SU-DHL-6 (cell line): ENCODE measurements around the gene KRTCAP2.

ENCODE experiments used
- H2AFZ ChIP-seq: fragments of 200-600 bp; sonication (generic); 2 replicates; pipeline ENCODE4 v1.6.1; 2014; ENCODE audit warnings: low read depth, mild to moderate bottlenecking, moderate library complexity, mixed read lengths, antibody characterized with exemption, low read length; ENCODE audit not compliant: severe bottlenecking
- H3F3A ChIP-seq: fragments of 200-600 bp; shearing (Covaris generic); 2 replicates; pipeline ENCODE4 v1.6.0; 2016; ENCODE audit warnings: antibody characterized with exemption, mild to moderate bottlenecking; ENCODE audit not compliant: insufficient read depth
- H3K27ac ChIP-seq: fragments of 200-600 bp; sonication (generic); 2 replicates; pipeline ENCODE4 v1.5.1; 2016; ENCODE audit warnings: low read depth, mild to moderate bottlenecking, low read length, moderate library complexity, mixed read lengths
- H3K27me3 ChIP-seq: fragments of 200-600 bp; sonication (generic), shearing (Covaris generic); 2 replicates; pipeline ENCODE4 v1.6.0; 2014; ENCODE audit warnings: mild to moderate bottlenecking, low read length
- H3K36me3 ChIP-seq: fragments of 200-600 bp; sonication (generic); 2 replicates; pipeline ENCODE4 v1.6.1; 2014; ENCODE audit warnings: mild to moderate bottlenecking, low read length, mixed read lengths
- H3K4me2 ChIP-seq: fragments of 300-600, 200-600 bp; shearing (Covaris generic), sonication (generic); 2 replicates; pipeline ENCODE4 v1.6.0; 2014; ENCODE audit warnings: low read length, low read depth, mild to moderate bottlenecking; ENCODE audit not compliant: poor library complexity, severe bottlenecking
- H3K4me3 ChIP-seq: fragments of 200-600 bp; sonication (generic); 2 replicates; pipeline ENCODE4 v1.5.1; 2014; ENCODE audit warnings: antibody characterized with exemption, low read length, mild to moderate bottlenecking, mixed read lengths; ENCODE audit not compliant: insufficient read depth, poor library complexity, severe bottlenecking
- H3K79me2 ChIP-seq: fragments of 200-600 bp; sonication (generic); 2 replicates; pipeline ENCODE4 v1.6.1; 2014; ENCODE audit warnings: mild to moderate bottlenecking, low read length, moderate library complexity; ENCODE audit not compliant: insufficient read depth
- H3K9ac ChIP-seq: fragments of 200-600 bp; sonication (generic); 2 replicates; pipeline ENCODE4 v1.7.0; 2014; ENCODE audit warnings: mild to moderate bottlenecking, low read length
- H3K9me2 ChIP-seq: fragments of 200-600 bp; sonication (generic); replicated peaks from 2 replicates; pipeline ENCODE4 v1.6.1; 2014; ENCODE audit warnings: low read length; ENCODE audit not compliant: insufficient read depth
- H3K9me3 ChIP-seq: fragments of 200-600 bp; sonication (generic); 2 replicates; pipeline ENCODE4 v1.6.1; 2014; ENCODE audit warnings: low read length, mixed read lengths; ENCODE audit not compliant: insufficient read depth
- H4K20me1 ChIP-seq: fragments of 200-600 bp; sonication (generic); 2 replicates; pipeline ENCODE4 v1.6.1; 2014; ENCODE audit warnings: low read depth, mild to moderate bottlenecking, antibody characterized with exemption, low read length, moderate library complexity, mixed read lengths
- CTCF ChIP-seq: fragments of 200-600 bp; sonication (generic); IDR thresholded peaks from one replicate; pipeline ENCODE4 v1.5.1; 2017; ENCODE audit warnings: antibody characterized with exemption, mild to moderate bottlenecking, low read length, moderate library complexity; ENCODE audit not compliant: insufficient read depth, poor library complexity, severe bottlenecking
- EZH2phosphoT487 ChIP-seq: fragments of 200-600 bp; sonication (generic), shearing (Covaris generic); conservative IDR thresholded peaks from 2 replicates; pipeline ENCODE4 v1.6.1; 2018; ENCODE audit warnings: mild to moderate bottlenecking, antibody characterized with exemption, low read length, moderate library complexity, mixed read lengths

KRTCAP2 gene

GRCh38 chr1:155205035-155205434, 31.9 kb upstream of the KRTCAP2 start:
- H3F3A ChIP-seq = peaks cover 12% of the 10 kb centered on the region
- H3K9me2 ChIP-seq = no peaks in the 10 kb centered on the region
- TF ChIP-seq EZH2phosphoT487 = no peak
- TF ChIP-seq CTCF = no peak
- no peaks in the 10 kb centered on the region for H3K27me3 ChIP-seq
- H3K4me2 ChIP-seq = no peak overlapping the region
- H3K9ac ChIP-seq = no peak overlapping the region
- H3K79me2 ChIP-seq = no peaks in the 10 kb centered on the region
- H2AFZ ChIP-seq = no peak overlapping the region
- H3K9me3 ChIP-seq = no peaks in the 10 kb centered on the region
- no peak overlapping the region for H3K27ac ChIP-seq
- no peaks in the 10 kb centered on the region for H4K20me1 ChIP-seq
- no peak overlapping the region for H3K4me3 ChIP-seq
- H3K36me3 ChIP-seq = no peaks in the 10 kb centered on the region

- H3K79me2 ChIP-seq = no peaks in the 10 kb centered on the region
- no peak overlapping the region for H2AFZ ChIP-seq
- no peaks in the 10 kb centered on the region for H3K27me3 ChIP-seq
- no peaks in the 10 kb centered on the region for H3K9me2 ChIP-seq
- no peaks in the 10 kb centered on the region for H3K36me3 ChIP-seq
- peaks cover 8% of the 10 kb centered on the region for H3F3A ChIP-seq
- H3K4me2 ChIP-seq = no peak overlapping the region
- H3K9me3 ChIP-seq = no peaks in the 10 kb centered on the region
- TF ChIP-seq EZH2phosphoT487 (no peak), CTCF (no peak)
- H3K9ac ChIP-seq = no peak overlapping the region
- H3K4me3 ChIP-seq = no peak overlapping the region
- no peak overlapping the region for H3K27ac ChIP-seq
- no peaks in the 10 kb centered on the region for H4K20me1 ChIP-seq
Measured at GRCh38 chr1:155202731-155203515, 29.8 kb upstream of the KRTCAP2 start.

- no peak for TF ChIP-seq EZH2phosphoT487
- no peak for TF ChIP-seq CTCF
- no peaks in the 10 kb centered on the region for H3K36me3 ChIP-seq
- H3K27me3 ChIP-seq = no peaks in the 10 kb centered on the region
- H3K9me3 ChIP-seq = no peaks in the 10 kb centered on the region
- no peaks in the 10 kb centered on the region for H3K79me2 ChIP-seq
- no peak overlapping the region for H3K4me3 ChIP-seq
- H3K4me2 ChIP-seq = no peak overlapping the region
- H3K9ac ChIP-seq = no peak overlapping the region
- H2AFZ ChIP-seq = no peak overlapping the region
- no peaks in the 10 kb centered on the region for H3K9me2 ChIP-seq
- no peaks in the 10 kb centered on the region for H4K20me1 ChIP-seq
- H3K27ac ChIP-seq = no peak overlapping the region
- 0 out of 2 replicates have a peak, but pooled peaks cover 3% of the 10 kb centered on the region for H3F3A ChIP-seq
Measured at GRCh38 chr1:155202198-155202597, 29.1 kb upstream of the KRTCAP2 start.
